Measurements from ENCODE around the gene FCMR.

DNA sequence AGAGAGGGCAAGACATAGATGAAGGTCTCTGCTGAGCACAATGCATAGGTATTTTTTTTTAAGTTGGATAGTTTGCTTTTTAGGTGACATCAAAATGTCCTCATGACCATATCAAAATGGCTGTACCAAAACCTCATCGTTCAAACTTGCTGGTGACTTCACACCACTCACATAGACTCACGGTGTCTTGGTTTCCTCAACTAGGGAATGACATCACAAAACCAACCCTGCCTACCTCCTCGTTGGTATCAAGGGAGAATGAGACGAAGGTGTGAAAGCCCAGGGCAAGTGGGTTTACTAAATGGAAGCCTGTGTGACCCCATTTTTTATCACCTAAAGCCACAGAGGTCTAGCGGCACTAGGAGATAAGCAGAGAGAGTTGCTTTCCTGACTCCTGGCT lies 23.0 kb upstream of the FCMR start:
- TF ChIP-seq, protein P1, sequence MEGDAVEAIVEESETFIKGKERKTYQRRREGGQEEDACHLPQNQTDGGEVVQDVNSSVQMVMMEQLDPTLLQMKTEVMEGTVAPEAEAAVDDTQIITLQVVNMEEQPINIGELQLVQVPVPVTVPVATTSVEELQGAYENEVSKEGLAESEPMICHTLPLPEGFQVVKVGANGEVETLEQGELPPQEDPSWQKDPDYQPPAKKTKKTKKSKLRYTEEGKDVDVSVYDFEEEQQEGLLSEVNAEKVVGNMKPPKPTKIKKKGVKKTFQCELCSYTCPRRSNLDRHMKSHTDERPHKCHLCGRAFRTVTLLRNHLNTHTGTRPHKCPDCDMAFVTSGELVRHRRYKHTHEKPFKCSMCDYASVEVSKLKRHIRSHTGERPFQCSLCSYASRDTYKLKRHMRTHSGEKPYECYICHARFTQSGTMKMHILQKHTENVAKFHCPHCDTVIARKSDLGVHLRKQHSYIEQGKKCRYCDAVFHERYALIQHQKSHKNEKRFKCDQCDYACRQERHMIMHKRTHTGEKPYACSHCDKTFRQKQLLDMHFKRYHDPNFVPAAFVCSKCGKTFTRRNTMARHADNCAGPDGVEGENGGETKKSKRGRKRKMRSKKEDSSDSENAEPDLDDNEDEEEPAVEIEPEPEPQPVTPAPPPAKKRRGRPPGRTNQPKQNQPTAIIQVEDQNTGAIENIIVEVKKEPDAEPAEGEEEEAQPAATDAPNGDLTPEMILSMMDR (IDR thresholded peaks at IDR 0.05) = no peak
- TF ChIP-seq POLR2A (IDR thresholded peaks at IDR 0.05) = no peak

All from uterus (tissue), 2 donors.